H1 (cell line): Measurements from ENCODE around the gene GGTLC2. TPM values are rescaled to one million over a fixed set of nuclear protein-coding genes. Genes with fewer than 3 reads are reported as not detected.

ENCODE experiments used
- ASH2L ChIP-seq: fragments of 200-600, 300-600 bp; sonication (generic); IDR thresholded peaks from one replicate; pipeline ENCODE4 v1.7.1; 2017; ENCODE audit warnings: low read length
- BCL11A ChIP-seq, 2 experiments: IDR thresholded peaks; one replicate each; pipeline ENCODE4 v1.6.1; 2011; ENCODE audit warnings: low read depth in 2 of 2, low read length in 2 of 2, mild to moderate bottlenecking in 2 of 2
- CTBP2 ChIP-seq: IDR thresholded peaks from 2 replicates; pipeline ENCODE4 v1.7.0; 2011; ENCODE audit warnings: borderline replicate concordance, mild to moderate bottlenecking, moderate library complexity, mixed read lengths, low read length; ENCODE audit not compliant: insufficient read depth, insufficient read length
- JUN ChIP-seq: IDR thresholded peaks from 2 replicates; pipeline ENCODE4 v1.6.1; 2011; ENCODE audit warnings: low read depth, mild to moderate bottlenecking, improper control_type of control experiment, low read length
- PHF8 ChIP-seq: fragments of 200-600 bp; sonication (generic); conservative IDR thresholded peaks from 2 replicates; pipeline ENCODE4 v1.7.1; 2012; ENCODE audit warnings: low read depth, mild to moderate bottlenecking, inconsistent platforms, low read length, moderate library complexity
- SAP30 ChIP-seq: fragments of 300-600 bp; sonication (generic); IDR thresholded peaks from 2 replicates; pipeline ENCODE4 v1.7.1; 2012; ENCODE audit warnings: low read length, moderate library complexity, mild to moderate bottlenecking, inconsistent platforms; ENCODE audit not compliant: insufficient read depth, insufficient replicate concordance
- SP1 ChIP-seq: IDR thresholded peaks from 2 replicates; pipeline ENCODE4 v1.6.1; 2011; ENCODE audit warnings: low read depth, low read length
- polyA plus RNA-seq, 7 experiments: library from polyadenylated mRNA; depleted of rRNA in 3 of 7; stranded (reverse) in 5 of 7; unstranded in 2 of 7; fragments of >200 nt in 5 of 7; fragments of 200-250 nt in 2 of 7; gene quantifications; 1 replicate in 5 of 7; 2 replicates in 1 of 7; 4 replicates in 1 of 7; pipeline versions ENCODE4 v1.2.1 to v1.2.3, GENCODE V29; 2011 to 2013; ENCODE audit warnings: missing spikeins in 2 of 7, mixed read lengths in 2 of 7
- total RNA-seq: library from RNA; stranded (reverse); fragmentation: NEBNext Ultra II Directional; extraction: Animal tissue kit (Norgen Biotek cat#: 25700); gene quantifications from 2 replicates; pipeline ENCODE4 v1.2.1, GENCODE V29; 2021

GGTLC2 gene
- total and polyA plus RNA-seq, 2 of the 8 experiments (the other 6 are each of a cell fraction or from before 2014, with no cell fraction given): not detected

DNA sequence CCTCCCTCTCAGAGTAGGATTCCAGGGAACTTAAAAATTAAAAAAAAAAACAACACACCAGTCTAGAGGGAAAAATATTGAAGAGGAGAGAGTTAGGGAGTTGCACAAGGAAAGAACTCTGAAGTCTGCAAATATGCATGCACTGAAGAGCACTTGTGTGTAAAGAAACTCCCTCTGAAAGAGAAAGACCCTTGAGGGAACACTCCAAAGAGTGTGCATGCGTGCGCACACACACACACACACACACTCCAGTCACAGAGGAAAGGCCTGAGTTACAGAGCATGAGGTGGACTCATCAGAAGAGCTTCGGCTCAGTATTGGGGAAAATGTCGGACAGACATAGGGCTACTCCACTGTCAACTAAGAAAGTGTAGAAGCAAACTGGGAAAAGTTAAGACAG lies 30.1 kb downstream of the GGTLC2 start (continued):
- TF ChIP-seq CTBP2 (no peak), SAP30 (no peak), BCL11A (IDR thresholded peaks at IDR 0.05; ENCODE audit: low read depth in 2 of 2, low read length in 2 of 2) (no peak), JUN (no peak), ASH2L (no peak), SP1 (no peak), PHF8 (no peak)
- TF ChIP-seq, all 59 proteins: peak for 0
